ENCODE results near the gene PRELP.

GRCh38 chr1:203435615-203436014, 40.0 kb upstream of the PRELP start:
- TF ChIP-seq SUZ12 (IDR thresholded peaks at IDR 0.05; ENCODE audit: extremely low read depth, insufficient read depth, insufficient read length) (no peak), YY1 (IDR thresholded peaks at IDR 0.05; ENCODE audit: insufficient read depth, insufficient read length) (no peak), ZNF274 (IDR thresholded peaks at IDR 0.05; ENCODE audit: low read depth, low read length) (no peak)
